ENCODE data around the gene ADGRD1.
"Not testable (repeated sequence)": the region's sequence is repeated elsewhere in the genome, so short reads cannot be mapped to it uniquely, and the experiment has no call there.

ADGRD1 gene

DNA sequence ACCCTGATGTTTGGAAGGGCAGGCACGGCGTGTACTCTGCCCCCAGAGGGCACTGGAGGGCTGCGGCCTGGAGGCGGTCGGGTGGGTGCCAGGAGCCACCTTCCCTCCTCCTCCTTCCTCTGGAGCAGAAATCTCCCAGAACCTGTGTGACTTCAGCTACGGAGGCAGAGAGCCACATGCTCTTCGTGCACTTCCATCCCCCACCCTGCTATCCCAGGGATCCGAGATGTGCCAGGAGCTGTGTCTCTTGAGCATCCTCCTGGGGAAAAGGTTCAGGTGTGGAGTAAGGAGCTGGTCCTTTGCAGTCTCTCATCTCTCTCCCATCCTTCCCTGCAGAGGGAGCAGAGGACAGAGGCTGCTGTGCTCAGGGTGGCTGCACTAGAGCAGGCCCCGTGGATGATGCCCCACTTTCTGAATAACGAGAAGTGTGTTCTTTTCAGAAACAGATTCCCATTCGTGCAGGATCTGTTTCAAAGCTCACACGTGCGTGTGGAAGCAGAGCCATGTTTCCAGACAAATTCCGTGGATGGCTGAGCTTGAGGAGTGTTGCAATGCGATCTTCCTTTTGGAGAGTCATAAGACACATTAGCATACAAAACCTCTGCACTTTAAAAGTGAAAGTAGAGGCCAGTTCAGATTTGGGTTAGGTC is 162.9 kb downstream of the ADGRD1 start:
- peak; percentile 32 for DNase-seq (ENCODE audit: low read depth)
- TF ChIP-seq, protein P1, sequence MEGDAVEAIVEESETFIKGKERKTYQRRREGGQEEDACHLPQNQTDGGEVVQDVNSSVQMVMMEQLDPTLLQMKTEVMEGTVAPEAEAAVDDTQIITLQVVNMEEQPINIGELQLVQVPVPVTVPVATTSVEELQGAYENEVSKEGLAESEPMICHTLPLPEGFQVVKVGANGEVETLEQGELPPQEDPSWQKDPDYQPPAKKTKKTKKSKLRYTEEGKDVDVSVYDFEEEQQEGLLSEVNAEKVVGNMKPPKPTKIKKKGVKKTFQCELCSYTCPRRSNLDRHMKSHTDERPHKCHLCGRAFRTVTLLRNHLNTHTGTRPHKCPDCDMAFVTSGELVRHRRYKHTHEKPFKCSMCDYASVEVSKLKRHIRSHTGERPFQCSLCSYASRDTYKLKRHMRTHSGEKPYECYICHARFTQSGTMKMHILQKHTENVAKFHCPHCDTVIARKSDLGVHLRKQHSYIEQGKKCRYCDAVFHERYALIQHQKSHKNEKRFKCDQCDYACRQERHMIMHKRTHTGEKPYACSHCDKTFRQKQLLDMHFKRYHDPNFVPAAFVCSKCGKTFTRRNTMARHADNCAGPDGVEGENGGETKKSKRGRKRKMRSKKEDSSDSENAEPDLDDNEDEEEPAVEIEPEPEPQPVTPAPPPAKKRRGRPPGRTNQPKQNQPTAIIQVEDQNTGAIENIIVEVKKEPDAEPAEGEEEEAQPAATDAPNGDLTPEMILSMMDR (IDR thresholded peaks at IDR 0.05; ENCODE audit: low read length, missing control alignments): no peak
- H3K4me3 ChIP-seq (replicated peaks; ENCODE audit: low read depth, low read length): no peak overlapping the region

DNA sequence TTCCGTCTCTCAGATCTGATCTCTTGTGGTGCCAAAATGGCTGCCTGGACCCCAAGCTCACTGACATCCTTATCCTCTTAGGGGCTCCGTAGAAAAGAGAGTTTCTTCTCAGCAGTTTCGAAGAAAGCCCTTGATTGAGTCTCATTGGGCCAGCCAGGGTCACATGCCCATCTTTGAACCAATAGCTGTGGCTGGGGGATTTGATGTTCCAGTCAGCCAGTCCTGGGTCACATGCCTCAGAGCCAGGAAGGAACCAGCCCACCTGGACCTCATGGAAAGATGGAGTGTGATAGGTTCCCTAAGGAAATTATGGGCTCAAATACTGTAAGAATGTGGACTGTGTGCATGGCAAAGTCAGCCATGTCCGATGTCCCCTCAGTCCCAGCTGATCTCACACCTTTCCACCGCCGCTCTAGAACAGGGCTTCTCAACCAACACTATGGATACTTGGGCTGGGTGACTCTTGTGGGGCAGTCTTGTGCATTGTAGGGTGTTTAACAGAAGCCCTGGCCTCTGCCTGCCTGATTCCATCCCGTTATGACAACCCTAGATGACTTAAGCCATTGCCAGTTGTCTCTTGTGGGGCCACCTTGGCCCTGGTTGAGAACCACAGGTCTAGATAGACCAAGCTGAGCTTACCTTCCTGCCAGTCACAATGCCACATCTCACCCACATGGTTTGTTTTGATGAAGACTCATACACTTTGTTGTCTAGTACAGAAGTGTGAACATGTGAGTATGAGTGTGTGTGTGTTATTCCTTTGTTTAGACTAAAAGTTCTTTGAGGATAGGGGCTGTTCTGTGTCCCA is 163.9 kb downstream of the ADGRD1 start:
- H3K4me3 ChIP-seq (replicated peaks; ENCODE audit: low read depth, low read length): no peak overlapping the region
- no peak for DNase-seq (ENCODE audit: low read depth)
- TF ChIP-seq, protein P1 (IDR thresholded peaks at IDR 0.05; ENCODE audit: low read length, missing control alignments): no peak

DNA sequence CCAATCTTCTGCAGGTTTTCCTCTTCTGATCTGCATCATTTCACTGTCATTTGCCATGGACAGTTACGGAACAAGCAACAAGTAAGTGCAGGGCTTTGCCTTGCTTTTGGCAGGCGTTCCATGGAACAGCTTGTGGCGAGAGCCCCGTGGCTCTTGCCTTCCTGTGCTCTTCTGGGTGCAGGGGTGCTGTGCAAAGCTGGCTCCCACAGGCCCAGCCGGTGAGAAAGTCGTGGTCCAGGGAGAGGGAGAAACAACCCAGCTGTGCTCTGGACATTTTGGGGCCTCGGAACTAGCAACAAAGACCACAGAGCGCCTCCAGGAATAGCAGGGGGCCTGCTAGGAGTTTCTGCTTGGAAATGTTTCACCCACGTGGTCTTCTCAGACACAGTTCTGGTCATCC is 164.7 kb downstream of the ADGRD1 start:
- TF ChIP-seq, protein P1 (IDR thresholded peaks at IDR 0.05; ENCODE audit: low read length, missing control alignments): no peak
- H3K4me3 ChIP-seq (replicated peaks; ENCODE audit: low read depth, low read length): no peak overlapping the region
- no peak for DNase-seq (ENCODE audit: low read depth)

DNA sequence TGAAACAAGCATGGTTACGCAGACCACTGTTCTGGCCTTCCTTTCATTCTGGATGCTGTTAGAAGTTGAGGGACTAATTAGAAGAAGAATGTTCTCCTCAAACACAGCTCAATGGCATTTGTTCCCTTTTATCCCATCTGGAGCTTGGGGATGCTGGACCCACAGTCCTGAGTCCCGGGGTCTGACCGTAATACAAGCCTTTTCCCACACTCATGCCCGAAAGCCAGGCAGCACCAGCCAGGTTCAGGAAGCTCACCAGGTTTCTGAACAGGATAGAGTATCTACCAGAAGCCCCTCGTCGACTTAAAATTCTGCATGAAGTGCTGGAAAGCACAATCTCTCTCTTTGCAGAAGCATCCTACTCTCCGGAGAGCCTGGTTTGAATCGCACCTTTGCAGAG is 165.6 kb downstream of the ADGRD1 start:
- DNase-seq (ENCODE audit: low read depth); H3K4me3 ChIP-seq (replicated peaks; ENCODE audit: low read depth, low read length): not testable (repeated sequence)

DNA sequence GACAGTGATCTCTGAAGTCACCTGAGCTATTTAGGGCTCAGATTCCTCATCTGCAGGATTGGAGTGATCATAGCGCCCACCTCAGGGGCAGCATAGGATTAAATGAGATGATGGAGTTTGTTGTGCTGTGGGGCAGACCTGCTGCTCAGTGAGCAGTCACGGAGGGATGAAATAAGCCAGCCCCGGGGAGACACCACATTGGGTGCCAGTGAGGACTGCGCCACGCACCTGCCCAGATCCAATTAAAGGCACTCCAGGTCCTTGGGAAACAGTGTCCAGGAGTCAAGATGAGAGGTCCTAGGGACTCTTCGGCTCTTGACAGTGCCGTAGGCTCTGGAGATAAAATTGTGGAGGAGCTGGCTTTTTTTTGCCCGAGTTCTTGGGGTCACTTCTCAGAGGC is 166.2 kb downstream of the ADGRD1 start:
- no peak overlapping the region for H3K4me3 ChIP-seq (replicated peaks; ENCODE audit: low read depth, low read length)
- no peak for DNase-seq (ENCODE audit: low read depth)
- TF ChIP-seq, protein P1 (IDR thresholded peaks at IDR 0.05; ENCODE audit: low read length, missing control alignments): no peak

DNA sequence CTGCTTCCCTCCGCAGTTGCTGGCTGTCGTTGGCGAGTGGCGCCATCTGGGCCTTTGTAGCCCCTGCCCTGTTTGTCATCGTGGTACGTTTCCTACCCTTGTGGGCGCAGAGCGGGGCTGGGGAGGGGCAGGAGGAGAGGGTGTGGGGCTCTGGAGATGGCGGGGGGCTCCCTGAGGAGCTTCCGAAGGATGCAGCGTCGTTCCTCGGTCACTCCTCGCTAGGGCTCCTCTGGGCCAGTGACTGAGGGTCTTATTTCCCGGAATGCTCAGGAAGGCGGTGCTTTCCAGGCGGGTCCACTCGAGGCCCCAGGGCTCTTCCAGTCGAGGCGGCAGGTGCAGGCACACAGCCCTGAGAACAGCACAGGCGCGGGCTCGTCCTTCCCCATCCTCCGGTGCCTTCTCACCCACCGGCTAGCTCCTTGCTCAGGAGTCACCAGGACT is 167.1 kb downstream of the ADGRD1 start:
- TF ChIP-seq, protein P1 (IDR thresholded peaks at IDR 0.05; ENCODE audit: low read length, missing control alignments): no peak
- no peak for DNase-seq (ENCODE audit: low read depth)
- H3K4me3 ChIP-seq (replicated peaks; ENCODE audit: low read depth, low read length): no peak overlapping the region

DNA sequence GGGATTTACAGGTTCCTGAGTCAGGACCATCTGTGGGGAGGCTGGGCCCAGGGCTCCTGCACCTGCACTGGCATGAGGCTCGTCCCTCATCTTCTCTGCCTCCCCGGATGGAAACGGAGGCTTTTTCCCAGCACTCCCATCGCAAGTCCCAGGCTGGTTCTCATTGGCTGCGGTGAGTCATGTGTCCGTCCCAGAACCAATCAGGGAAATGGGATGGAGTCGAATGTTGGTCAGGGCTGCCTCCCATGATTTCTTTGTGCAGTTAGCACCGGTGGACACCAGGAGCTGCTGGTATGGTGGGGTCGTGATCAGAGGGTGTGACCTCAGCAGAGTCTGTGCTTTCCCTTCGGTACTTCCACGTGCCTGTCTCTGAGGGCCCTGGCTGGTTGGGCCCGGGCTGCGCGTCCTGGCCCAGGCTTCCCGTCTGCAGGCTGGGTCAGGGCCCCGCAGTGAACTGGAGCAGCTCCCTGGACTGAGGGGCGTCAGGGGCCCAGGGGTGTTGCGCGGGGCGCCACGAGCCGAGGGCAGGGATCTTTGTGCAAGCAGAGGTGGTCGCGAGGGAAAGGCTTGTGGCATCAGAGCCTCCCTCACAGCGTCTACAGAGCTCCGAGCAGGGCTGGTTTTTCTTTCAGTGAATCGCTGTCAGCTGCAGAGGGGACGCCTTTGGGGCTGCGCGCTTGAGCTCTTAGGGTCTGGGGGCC is 168.1 kb downstream of the ADGRD1 start:
- TF ChIP-seq, protein P1 (IDR thresholded peaks at IDR 0.05; ENCODE audit: low read length, missing control alignments): no peak
- no peak for DNase-seq (ENCODE audit: low read depth)
- no peak overlapping the region for H3K4me3 ChIP-seq (replicated peaks; ENCODE audit: low read depth, low read length)

Data from fibroblast of pulmonary artery (primary cell).